Measurements from ENCODE around the gene COL11A1. TPM values are rescaled to one million over a fixed set of nuclear protein-coding genes. Genes with fewer than 3 reads are reported as not detected.
"Not testable (repeated sequence)": the region's sequence is repeated elsewhere in the genome, so short reads cannot be mapped to it uniquely, and the experiment has no call there.

COL11A1 gene
- total RNA-seq, 1 experiment from 2014 or later, result 0.05 TPM

DNA sequence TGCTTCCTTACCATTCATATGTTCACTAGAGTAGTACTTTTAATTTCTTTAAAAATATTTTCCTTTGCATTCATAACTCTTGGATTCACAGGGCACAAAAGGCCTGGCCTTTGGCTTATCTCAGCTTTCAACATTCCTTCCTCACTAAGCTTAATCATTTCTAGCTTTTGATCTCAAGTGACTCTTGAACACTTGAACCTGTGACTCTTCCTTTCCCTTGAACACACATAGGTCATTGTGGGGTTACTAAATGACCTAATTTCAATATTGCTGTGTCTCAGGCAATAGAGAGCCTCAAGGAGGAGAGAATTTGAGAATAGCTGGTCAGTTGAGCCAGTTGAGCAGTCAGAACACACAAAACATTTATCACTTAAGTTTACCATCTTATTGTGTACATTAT lies 49.9 kb downstream of the COL11A1 start:
- ChIA-PET CTCF (no interaction called here), POLR2A (no interaction called here), RAD21 (ENCODE audit: low non-redundant PET in 1 of 2, low total read pairs in 2 of 2, uncharacterized antibody in 2 of 2, unreplicated experiment in 2 of 2) (no interaction called here)
- H3K79me2 ChIP-seq (ENCODE audit: insufficient read depth, low read length), result no peaks in the 10 kb centered on the region
- BruUV-seq (replicated peaks), result no TSS peak
- ATAC-seq, result no peak
- H4K20me1 ChIP-seq (ENCODE audit: insufficient read depth), result no peaks in the 10 kb centered on the region
- H3K9ac ChIP-seq (ENCODE audit: low read length), result no peak overlapping the region
- no peaks in the 10 kb centered on the region for H3K4me1 ChIP-seq (ENCODE audit: control insufficient read depth in 1 of 2, insufficient read depth in 2 of 2, low read length in 2 of 2)
- H3K27me3 ChIP-seq (ENCODE audit: insufficient read depth, low read length), result no peaks in the 10 kb centered on the region
- peaks cover 3% of the 10 kb centered on the region in 2 experiments; a peak in 2 of 4 replicates for H3K9me3 ChIP-seq (ENCODE audit: control insufficient read depth in 1 of 2, insufficient read depth in 1 of 2, low read depth in 1 of 2, low read length in 2 of 2)
- no peaks in the 10 kb centered on the region for H3K36me3 ChIP-seq (ENCODE audit: control insufficient read depth in 1 of 2, insufficient read depth in 2 of 2, low read length in 2 of 2)
- H3K4me3 ChIP-seq (replicated peaks in 1 of 2; ENCODE audit: low read depth in 1 of 2, low read length in 2 of 2), result no peak overlapping the region
- TF ChIP-seq SRF (IDR thresholded peaks at IDR 0.05; ENCODE audit: low read depth) (no peak), POLR2AphosphoS5 (IDR thresholded peaks at IDR 0.05; ENCODE audit: low read depth, low read length) (no peak), ATF3 (IDR thresholded peaks at IDR 0.05) (no peak), JUND (IDR thresholded peaks at IDR 0.05) (no peak), EZH2phosphoT487 (IDR thresholded peaks at IDR 0.05; ENCODE audit: borderline replicate concordance) (no peak), EZH2 (IDR thresholded peaks at IDR 0.05) (no peak)
- TF ChIP-seq, protein P1, sequence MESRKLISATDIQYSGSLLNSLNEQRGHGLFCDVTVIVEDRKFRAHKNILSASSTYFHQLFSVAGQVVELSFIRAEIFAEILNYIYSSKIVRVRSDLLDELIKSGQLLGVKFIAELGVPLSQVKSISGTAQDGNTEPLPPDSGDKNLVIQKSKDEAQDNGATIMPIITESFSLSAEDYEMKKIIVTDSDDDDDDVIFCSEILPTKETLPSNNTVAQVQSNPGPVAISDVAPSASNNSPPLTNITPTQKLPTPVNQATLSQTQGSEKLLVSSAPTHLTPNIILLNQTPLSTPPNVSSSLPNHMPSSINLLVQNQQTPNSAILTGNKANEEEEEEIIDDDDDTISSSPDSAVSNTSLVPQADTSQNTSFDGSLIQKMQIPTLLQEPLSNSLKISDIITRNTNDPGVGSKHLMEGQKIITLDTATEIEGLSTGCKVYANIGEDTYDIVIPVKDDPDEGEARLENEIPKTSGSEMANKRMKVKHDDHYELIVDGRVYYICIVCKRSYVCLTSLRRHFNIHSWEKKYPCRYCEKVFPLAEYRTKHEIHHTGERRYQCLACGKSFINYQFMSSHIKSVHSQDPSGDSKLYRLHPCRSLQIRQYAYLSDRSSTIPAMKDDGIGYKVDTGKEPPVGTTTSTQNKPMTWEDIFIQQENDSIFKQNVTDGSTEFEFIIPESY (IDR thresholded peaks at IDR 0.05; ENCODE audit: extremely low read depth, insufficient replicate concordance, low read length), result no peak
- DNase-seq (ENCODE audit: low read depth, low spot score), result no peak
- H3K9me2 ChIP-seq (ENCODE audit: insufficient read depth), result no peaks in the 10 kb centered on the region
- no peak overlapping the region for H2AFZ ChIP-seq (ENCODE audit: low read depth, low read length, poor library complexity, severe bottlenecking)
- H3K4me2 ChIP-seq (ENCODE audit: low read length), result no peak overlapping the region
- intact Hi-C loops (cut with micrococcal nuclease), result no loop called here
- H3K27ac ChIP-seq (ENCODE audit: low read depth, low read length), result no peak overlapping the region

DNA sequence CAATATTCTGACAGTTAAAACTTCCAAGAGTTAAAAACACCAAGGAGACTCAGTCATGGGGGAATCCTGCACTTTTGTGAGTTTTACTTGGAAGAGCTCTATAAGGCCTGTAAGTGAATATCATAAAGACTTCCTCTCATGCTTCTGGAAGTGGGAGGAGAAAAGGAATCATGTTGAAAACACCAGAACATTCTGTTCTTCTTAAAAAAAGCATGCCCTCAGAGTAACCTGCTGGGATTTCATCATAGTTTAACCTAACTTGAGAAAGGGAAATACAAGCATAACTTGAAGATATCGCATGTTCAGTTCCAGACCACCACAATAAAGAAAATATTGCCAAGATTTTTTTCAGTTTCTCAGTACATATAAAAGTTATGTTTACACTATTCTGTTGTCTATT lies 51.9 kb downstream of the COL11A1 start:
- Histone ChIP-seq H3K9ac (ENCODE audit: low read length) (no peak overlapping the region), H3K27ac (ENCODE audit: low read depth, low read length) (no peak overlapping the region)

DNA sequence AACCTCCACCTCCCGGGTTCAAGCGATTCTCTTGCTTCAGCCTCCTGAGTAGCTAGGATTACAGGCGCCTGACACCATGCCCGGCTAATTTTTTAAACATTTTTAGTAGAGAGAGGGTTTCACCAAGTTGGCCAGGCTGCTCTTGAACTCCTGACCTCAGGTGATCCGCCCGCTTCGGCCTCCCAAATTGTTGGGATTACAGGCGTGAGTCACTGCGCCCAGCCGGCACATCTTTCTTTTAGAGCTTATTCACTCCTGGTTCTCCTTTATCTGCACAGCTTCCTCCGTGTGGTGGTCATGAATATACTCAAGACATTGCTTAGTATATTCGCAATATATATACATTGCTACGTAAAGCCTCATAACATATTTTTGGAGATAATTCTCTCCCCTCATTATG lies 80.2 kb downstream of the COL11A1 start:
- H2AFZ ChIP-seq (ENCODE audit: low read depth, low read length, poor library complexity, severe bottlenecking); DNase-seq (ENCODE audit: low read depth, low spot score); H3K36me3 ChIP-seq (ENCODE audit: control insufficient read depth in 1 of 2, insufficient read depth in 2 of 2, low read length in 2 of 2); H3K9me3 ChIP-seq (ENCODE audit: control insufficient read depth in 1 of 2, insufficient read depth in 1 of 2, low read depth in 1 of 2, low read length in 2 of 2); ATAC-seq; H3K9me2 ChIP-seq (ENCODE audit: insufficient read depth); intact Hi-C loops (cut with micrococcal nuclease); H3K4me1 ChIP-seq (ENCODE audit: control insufficient read depth in 1 of 2, insufficient read depth in 2 of 2, low read length in 2 of 2); CTCF ChIA-PET; H4K20me1 ChIP-seq (ENCODE audit: insufficient read depth); H3K27ac ChIP-seq (ENCODE audit: low read depth, low read length); H3K9ac ChIP-seq (ENCODE audit: low read length); H3K27me3 ChIP-seq (ENCODE audit: insufficient read depth, low read length); POLR2A ChIA-PET; H3K79me2 ChIP-seq (ENCODE audit: insufficient read depth, low read length); RAD21 ChIA-PET (ENCODE audit: low non-redundant PET in 1 of 2, low total read pairs in 2 of 2, uncharacterized antibody in 2 of 2, unreplicated experiment in 2 of 2); H3K4me2 ChIP-seq (ENCODE audit: low read length); BruUV-seq (replicated peaks); H3K4me3 ChIP-seq (replicated peaks in 1 of 2; ENCODE audit: low read depth in 1 of 2, low read length in 2 of 2): not testable (repeated sequence)

More for the DNA sequence above, 51.9 kb downstream of the COL11A1 start:
- H3K79me2 ChIP-seq (ENCODE audit: insufficient read depth, low read length), result no peaks in the 10 kb centered on the region
- BruUV-seq (replicated peaks), result no TSS peak
- RAD21 ChIA-PET (ENCODE audit: low non-redundant PET in 1 of 2, low total read pairs in 2 of 2, uncharacterized antibody in 2 of 2, unreplicated experiment in 2 of 2), result no interaction called here
- H3K4me2 ChIP-seq (ENCODE audit: low read length), result no peak overlapping the region
- peaks cover 3 to 6% of the 10 kb centered on the region in 2 experiments; a peak in 2 of 4 replicates for H3K9me3 ChIP-seq (ENCODE audit: control insufficient read depth in 1 of 2, insufficient read depth in 1 of 2, low read depth in 1 of 2, low read length in 2 of 2)
- H3K4me3 ChIP-seq (replicated peaks in 1 of 2; ENCODE audit: low read depth in 1 of 2, low read length in 2 of 2), result no peak overlapping the region
- ATAC-seq (no peak), DNase-seq (ENCODE audit: low read depth, low spot score) (no peak)
- POLR2A ChIA-PET, result no interaction called here
- intact Hi-C loops (cut with micrococcal nuclease), result no loop called here
- no peaks in the 10 kb centered on the region for H3K36me3 ChIP-seq (ENCODE audit: control insufficient read depth in 1 of 2, insufficient read depth in 2 of 2, low read length in 2 of 2)
- CTCF ChIA-PET, result no interaction called here
- H3K27me3 ChIP-seq (ENCODE audit: insufficient read depth, low read length), result no peaks in the 10 kb centered on the region
- H3K9me2 ChIP-seq (ENCODE audit: insufficient read depth), result no peaks in the 10 kb centered on the region
- no peaks in the 10 kb centered on the region for H4K20me1 ChIP-seq (ENCODE audit: insufficient read depth)
- no peaks in the 10 kb centered on the region for H3K4me1 ChIP-seq (ENCODE audit: control insufficient read depth in 1 of 2, insufficient read depth in 2 of 2, low read length in 2 of 2)
- no peak for TF ChIP-seq FOSL1 (IDR thresholded peaks at IDR 0.05; ENCODE audit: low read depth)
- no peak for TF ChIP-seq ZFX (IDR thresholded peaks at IDR 0.05)
- no peak for TF ChIP-seq JUND (IDR thresholded peaks at IDR 0.05)
- TF ChIP-seq RAD21 (IDR thresholded peaks at IDR 0.05; ENCODE audit: low read depth), result no peak
- no peak for TF ChIP-seq ELF1 (IDR thresholded peaks at IDR 0.05; ENCODE audit: borderline replicate concordance, low read depth)
- no peak for TF ChIP-seq POLR2A (IDR thresholded peaks at IDR 0.05; ENCODE audit: borderline replicate concordance, extremely low read depth, insufficient read depth, insufficient read length)
- TF ChIP-seq SRF (IDR thresholded peaks at IDR 0.05; ENCODE audit: low read depth), result no peak
- H2AFZ ChIP-seq (ENCODE audit: low read depth, low read length, poor library complexity, severe bottlenecking), result no peak overlapping the region
